GM18526 (cell line): ENCODE data around the gene G6PC3.

ENCODE experiments used
- POLR2A ChIP-seq: IDR thresholded peaks from 3 replicates; pipeline ENCODE4 v1.6.1; 2011; ENCODE audit not compliant: insufficient read length; ENCODE audit errors: extremely low read depth

G6PC3 gene

GRCh38 chr17:44110011-44110686 lies 39.6 kb downstream of the G6PC3 start:
- TF ChIP-seq POLR2A: no peak

- TF ChIP-seq POLR2A: peak; percentile 62
These were observed 40.5 kb downstream of the G6PC3 start for GRCh38 chr17:44110823-44111633.

GRCh38 chr17:44111777-44112176 lies 41.2 kb downstream of the G6PC3 start:
- TF ChIP-seq POLR2A: no peak

- no peak for TF ChIP-seq POLR2A
These were observed 42.0 kb downstream of the G6PC3 start for GRCh38 chr17:44112284-44113280.

- TF ChIP-seq POLR2A: no peak
These were observed 42.8 kb downstream of the G6PC3 start for GRCh38 chr17:44113382-44113781.

GRCh38 chr17:44113868-44114840 lies 43.6 kb downstream of the G6PC3 start:
- no peak for TF ChIP-seq POLR2A

GRCh38 chr17:44115585-44116415 lies 45.3 kb downstream of the G6PC3 start:
- TF ChIP-seq POLR2A: no peak

- no peak for TF ChIP-seq POLR2A
These were observed 46.8 kb downstream of the G6PC3 start for GRCh38 chr17:44117351-44117750.

GRCh38 chr17:44118427-44119050 lies 48.0 kb downstream of the G6PC3 start:
- TF ChIP-seq POLR2A: no peak

- TF ChIP-seq POLR2A: no peak
These were observed 48.5 kb downstream of the G6PC3 start for GRCh38 chr17:44119062-44119461.

- TF ChIP-seq POLR2A: no peak
These were observed 49.3 kb downstream of the G6PC3 start for GRCh38 chr17:44119798-44120197.

GRCh38 chr17:44120851-44121605 lies 50.5 kb downstream of the G6PC3 start:
- TF ChIP-seq POLR2A: no peak
